ENCODE measurements around the gene PCDHA8.
"Not testable (repeated sequence)": the region's sequence is repeated elsewhere in the genome, so short reads cannot be mapped to it uniquely, and the experiment has no call there.

The PCDHA8 gene

DNA sequence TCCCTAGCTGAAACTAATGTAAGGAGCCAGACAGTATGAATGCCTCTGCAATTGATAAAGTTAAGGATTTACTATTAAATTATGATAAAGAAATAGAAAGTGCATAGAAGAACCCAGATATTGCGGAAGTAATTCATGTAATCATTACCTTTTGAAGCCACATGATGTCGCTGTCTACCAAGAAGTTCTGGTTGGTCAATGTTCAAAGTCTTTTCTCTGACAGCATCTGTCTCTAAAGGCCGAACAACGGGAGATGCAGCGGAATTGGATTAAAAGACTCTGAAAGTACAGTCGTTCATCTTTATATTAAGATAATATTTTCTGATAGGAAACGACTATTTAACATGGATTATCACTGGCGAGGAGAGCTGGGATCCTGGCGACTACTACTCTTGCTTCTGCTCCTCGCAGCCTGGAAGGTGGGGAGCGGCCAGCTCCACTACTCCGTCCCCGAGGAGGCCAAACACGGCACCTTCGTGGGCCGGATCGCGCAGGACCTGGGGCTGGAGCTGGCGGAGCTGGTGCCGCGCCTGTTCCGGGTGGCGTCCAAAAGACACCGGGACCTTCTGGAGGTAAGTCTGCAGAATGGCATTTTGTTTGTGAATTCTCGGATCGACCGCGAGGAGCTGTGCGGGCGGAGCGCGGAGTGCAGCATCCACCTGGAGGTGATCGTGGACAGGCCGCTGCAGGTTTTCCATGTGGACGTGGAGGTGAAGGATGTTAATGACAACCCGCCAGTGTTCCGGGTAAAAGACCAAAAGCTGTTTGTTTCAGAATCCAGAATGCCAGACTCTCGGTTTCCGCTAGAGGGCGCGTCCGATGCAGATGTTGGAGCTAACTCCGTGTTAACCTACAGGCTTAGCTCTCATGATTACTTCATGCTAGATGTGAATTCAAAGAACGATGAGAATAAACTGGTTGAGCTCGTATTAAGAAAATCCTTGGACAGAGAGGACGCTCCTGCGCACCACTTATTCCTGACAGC is at the start of gene PCDHA8:
TSS of gene PCDHA8 (plus strand) at position 210 of the 985 bp plus-strand sequence. CDS start at position 345, 135 bp downstream.
- DNase-seq (ENCODE audit: low read depth): no peak
- no peak within 1 kb of the TSS for H3K4me3 ChIP-seq (ENCODE audit: low read depth, low read length)

- no peak within 1 kb of the TSS for H3K4me3 ChIP-seq (ENCODE audit: low read depth, low read length)
- no peak for DNase-seq (ENCODE audit: low read depth)
These were observed 46.3 kb upstream of the PCDHA8 start, which contains the start of gene PCDHA2 for GRCh38 chr5:140794595-140795258. Gene PCDHA2, plus strand, starts transcription at chr5:140794852.

- H3K4me3 ChIP-seq (ENCODE audit: low read depth, low read length): no peak overlapping the region
- no peak for DNase-seq (ENCODE audit: low read depth)
These were observed 45.7 kb upstream of the PCDHA8 start for GRCh38 chr5:140795259-140795641.

DNA sequence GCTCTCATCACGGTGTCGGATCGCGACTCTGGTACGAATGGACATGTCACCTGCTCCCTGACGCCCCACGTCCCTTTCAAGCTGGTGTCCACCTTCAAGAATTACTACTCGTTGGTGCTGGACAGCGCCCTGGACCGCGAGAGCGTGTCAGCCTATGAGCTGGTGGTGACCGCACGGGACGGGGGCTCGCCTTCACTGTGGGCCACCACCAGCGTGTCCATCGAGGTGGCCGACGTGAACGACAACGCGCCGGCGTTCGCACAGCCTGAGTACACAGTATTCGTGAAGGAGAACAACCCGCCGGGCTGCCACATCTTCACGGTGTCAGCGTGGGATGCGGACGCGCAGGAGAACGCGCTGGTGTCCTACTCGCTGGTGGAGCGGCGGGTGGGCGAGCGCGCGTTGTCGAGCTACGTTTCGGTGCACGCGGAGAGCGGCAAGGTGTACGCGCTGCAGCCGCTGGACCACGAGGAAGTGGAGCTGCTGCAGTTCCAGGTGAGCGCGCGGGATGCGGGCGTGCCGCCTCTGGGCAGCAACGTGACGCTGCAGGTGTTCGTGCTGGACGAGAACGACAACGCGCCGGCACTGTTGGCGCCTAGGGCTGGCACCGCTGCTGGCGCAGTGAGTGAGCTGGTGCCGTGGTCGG is 44.8 kb upstream of the PCDHA8 start:
- H3K4me3 ChIP-seq (ENCODE audit: low read depth, low read length); DNase-seq (ENCODE audit: low read depth): not testable (repeated sequence)

- H3K4me3 ChIP-seq (ENCODE audit: low read depth, low read length): no peak overlapping the region
- no peak for DNase-seq (ENCODE audit: low read depth)
These were observed 44.3 kb upstream of the PCDHA8 start for GRCh38 chr5:140796718-140797095.

DNA sequence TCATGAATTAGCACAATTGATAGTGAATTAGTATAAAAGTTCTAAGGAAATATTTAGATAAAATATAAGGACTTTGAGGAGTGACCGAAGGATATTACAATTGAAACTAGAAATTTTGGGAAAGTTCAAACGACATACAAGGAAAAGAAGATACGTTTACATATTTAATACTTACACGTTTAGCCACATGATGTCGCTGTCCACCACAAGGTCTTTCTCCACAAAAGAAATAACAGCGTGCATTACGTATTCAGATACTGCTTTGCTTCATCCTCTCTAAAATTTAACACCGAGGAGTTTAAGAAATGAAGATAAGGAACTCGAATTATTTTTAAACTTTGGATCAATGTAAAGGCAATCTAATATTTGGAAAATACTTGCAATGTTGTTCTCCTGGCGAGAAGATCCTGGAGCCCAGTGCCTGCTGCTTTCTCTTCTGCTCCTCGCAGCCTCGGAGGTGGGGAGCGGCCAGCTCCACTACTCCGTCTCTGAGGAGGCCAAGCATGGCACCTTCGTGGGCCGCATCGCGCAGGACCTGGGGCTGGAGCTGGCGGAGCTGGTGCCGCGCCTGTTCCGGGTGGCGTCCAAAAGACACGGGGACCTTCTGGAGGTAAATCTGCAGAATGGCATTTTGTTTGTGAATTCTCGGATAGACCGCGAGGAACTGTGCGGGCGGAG is 40.0 kb upstream of the PCDHA8 start, which contains the start of gene PCDHA3:
TSS of gene PCDHA3 (plus strand) at position 242 of the 678 bp plus-strand sequence.
- H3K4me3 ChIP-seq (ENCODE audit: low read depth, low read length): peak within 1 kb of the TSS; percentile 26
- no peak for DNase-seq (ENCODE audit: low read depth)

GRCh38 chr5:140801494-140801841 is 39.5 kb upstream of the PCDHA8 start:
- H3K4me3 ChIP-seq (ENCODE audit: low read depth, low read length): peak overlapping the region; percentile 26

DNA sequence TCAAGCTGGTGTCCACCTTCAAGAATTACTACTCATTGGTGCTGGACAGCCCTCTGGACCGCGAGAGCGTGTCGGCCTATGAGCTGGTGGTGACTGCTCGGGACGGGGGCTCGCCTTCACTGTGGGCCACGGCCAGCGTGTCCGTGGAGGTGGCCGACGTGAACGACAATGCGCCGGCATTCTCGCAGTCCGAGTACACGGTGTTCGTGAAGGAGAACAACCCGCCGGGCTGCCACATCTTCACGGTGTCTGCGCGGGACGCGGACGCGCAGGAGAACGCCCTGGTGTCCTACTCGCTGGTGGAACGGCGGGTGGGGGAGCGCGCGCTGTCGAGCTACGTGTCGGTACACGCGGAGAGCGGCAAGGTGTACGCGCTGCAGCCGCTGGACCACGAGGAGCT is 38.6 kb upstream of the PCDHA8 start:
- not testable (repeated sequence) for H3K4me3 ChIP-seq (ENCODE audit: low read depth, low read length); DNase-seq (ENCODE audit: low read depth)

More at GRCh38 chr5:140801494-140801841, 39.5 kb upstream of the PCDHA8 start:
- no peak for DNase-seq (ENCODE audit: low read depth)

DNA sequence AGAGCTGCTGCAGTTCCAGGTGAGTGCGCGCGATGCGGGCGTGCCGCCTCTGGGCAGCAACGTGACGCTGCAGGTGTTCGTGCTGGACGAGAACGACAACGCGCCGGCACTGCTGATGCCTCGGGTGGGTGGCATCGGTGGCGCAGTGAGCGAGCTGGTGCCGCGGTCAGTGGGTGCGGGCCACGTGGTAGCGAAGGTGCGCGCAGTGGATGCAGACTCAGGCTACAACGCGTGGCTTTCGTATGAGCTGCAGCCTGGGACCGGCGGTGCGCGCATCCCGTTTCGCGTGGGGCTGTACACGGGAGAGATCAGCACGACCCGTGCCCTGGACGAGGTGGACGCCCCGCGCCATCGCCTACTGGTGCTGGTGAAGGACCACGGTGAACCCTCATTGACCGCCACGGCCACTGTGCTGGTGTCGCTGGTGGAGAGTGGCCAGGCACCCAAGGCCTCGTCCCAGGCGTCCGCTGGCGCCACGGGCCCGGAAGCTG is 38.2 kb upstream of the PCDHA8 start:
- H3K4me3 ChIP-seq (ENCODE audit: low read depth, low read length): no peak overlapping the region
- DNase-seq (ENCODE audit: low read depth): no peak

DNA sequence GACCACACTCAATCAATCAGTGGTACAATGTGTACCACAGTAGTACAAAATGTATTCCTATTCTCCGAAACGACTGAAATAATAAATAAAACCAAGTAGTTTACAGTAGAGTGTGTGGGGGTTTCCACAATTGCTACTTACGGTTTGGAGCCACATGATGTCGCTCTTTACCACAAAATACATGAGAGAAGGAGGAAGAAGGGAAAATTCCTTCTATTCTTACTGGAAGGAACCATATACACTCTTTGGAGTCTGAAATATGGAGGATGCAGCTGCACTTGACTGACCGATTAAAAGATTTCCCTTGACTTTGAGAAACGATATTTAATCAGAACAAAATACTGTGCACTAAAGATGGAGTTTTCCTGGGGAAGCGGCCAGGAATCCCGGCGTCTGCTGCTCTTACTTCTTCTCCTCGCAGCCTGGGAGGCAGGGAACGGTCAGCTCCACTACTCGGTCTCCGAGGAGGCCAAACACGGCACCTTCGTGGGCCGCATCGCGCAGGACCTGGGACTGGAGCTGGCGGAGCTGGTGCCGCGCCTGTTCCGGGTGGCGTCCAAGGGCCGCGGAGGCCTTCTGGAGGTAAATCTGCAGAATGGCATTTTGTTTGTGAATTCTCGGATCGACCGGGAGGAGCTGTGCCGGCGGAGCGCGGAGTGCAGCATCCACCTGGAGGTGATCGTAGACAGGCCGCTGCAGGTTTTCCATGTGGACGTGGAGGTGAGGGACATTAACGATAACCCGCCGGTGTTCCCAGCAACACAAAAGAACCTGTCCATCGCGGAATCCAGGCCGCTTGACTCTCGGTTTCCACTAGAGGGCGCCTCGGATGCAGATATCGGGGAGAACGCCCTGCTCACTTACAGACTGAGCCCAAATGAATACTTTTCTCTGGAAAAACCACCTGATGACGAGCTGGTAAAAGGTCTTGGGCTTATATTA is 33.9 kb upstream of the PCDHA8 start, which contains the start of gene PCDHA4:
TSS of gene PCDHA4 (plus strand) at position 235 of the 942 bp plus-strand sequence.
- peak within 1 kb of the TSS; percentile 26 for H3K4me3 ChIP-seq (ENCODE audit: low read depth, low read length)
- DNase-seq (ENCODE audit: low read depth): no peak

GRCh38 chr5:140808241-140808888 is 32.6 kb upstream of the PCDHA8 start:
- H3K4me3 ChIP-seq (ENCODE audit: low read depth, low read length); DNase-seq (ENCODE audit: low read depth): not testable (repeated sequence)

- no peak overlapping the region for H3K4me3 ChIP-seq (ENCODE audit: low read depth, low read length)
- no peak for DNase-seq (ENCODE audit: low read depth)
These were observed 32.1 kb upstream of the PCDHA8 start for GRCh38 chr5:140808889-140809291.

GRCh38 chr5:140821375-140822280 is 19.4 kb upstream of the PCDHA8 start, which contains the start of gene PCDHA5:
Gene PCDHA5, plus strand, starts transcription at chr5:140821613.
- DNase-seq (ENCODE audit: low read depth): no peak
- no peak within 1 kb of the TSS for H3K4me3 ChIP-seq (ENCODE audit: low read depth, low read length)

DNA sequence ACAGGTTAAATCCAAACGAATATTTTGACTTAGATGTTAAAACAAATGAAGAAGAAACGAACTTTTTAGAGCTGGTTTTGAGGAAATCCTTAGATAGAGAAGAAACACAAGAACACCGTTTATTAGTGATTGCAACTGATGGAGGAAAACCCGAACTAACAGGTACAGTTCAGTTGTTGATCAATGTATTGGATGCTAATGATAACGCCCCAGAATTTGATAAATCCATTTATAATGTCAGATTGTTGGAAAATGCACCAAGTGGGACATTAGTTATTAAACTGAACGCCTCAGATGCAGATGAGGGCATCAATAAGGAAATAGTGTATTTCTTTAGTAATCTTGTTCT is 18.7 kb upstream of the PCDHA8 start:
- H3K4me3 ChIP-seq (ENCODE audit: low read depth, low read length): no peak overlapping the region
- DNase-seq (ENCODE audit: low read depth): no peak

- not testable (repeated sequence) for H3K4me3 ChIP-seq (ENCODE audit: low read depth, low read length); DNase-seq (ENCODE audit: low read depth)
These were observed 18.0 kb upstream of the PCDHA8 start for GRCh38 chr5:140822969-140823368.

- H3K4me3 ChIP-seq (ENCODE audit: low read depth, low read length): no peak overlapping the region
- DNase-seq (ENCODE audit: low read depth): no peak
These were observed 17.5 kb upstream of the PCDHA8 start for GRCh38 chr5:140823475-140823874.
